HL-60/S4 treated with retinoic acid at 250 ng/mL for 4 days and 3 days (cell line): ENCODE data around the gene NCL.

Experiments
- in situ Hi-C: fragments of 300-500 bp; cut with MboI; formaldehyde crosslinking; loops from 2 replicates; pipeline ENCODE4 v1.7.0; 2022; ENCODE audit warnings: low sequenced_read_pairs

Gene NCL

GRCh38 chr2:231408304-231408703, 56.0 kb downstream of the NCL start:
- in situ Hi-C loops = loop anchor here (10.0 kb wide), 1 partner anchor 174 kb away; no protein-coding TSS in a partner anchor

- in situ Hi-C loops = loop anchor here (10.0 kb wide), 1 partner anchor 173 kb away; no protein-coding TSS in a partner anchor
These were observed 56.6 kb downstream of the NCL start for GRCh38 chr2:231407686-231408085.

- in situ Hi-C loops = loop anchor here (10.0 kb wide), 1 partner anchor 171 kb away; no protein-coding TSS in a partner anchor
These were observed 58.5 kb downstream of the NCL start for GRCh38 chr2:231405601-231406367.

DNA sequence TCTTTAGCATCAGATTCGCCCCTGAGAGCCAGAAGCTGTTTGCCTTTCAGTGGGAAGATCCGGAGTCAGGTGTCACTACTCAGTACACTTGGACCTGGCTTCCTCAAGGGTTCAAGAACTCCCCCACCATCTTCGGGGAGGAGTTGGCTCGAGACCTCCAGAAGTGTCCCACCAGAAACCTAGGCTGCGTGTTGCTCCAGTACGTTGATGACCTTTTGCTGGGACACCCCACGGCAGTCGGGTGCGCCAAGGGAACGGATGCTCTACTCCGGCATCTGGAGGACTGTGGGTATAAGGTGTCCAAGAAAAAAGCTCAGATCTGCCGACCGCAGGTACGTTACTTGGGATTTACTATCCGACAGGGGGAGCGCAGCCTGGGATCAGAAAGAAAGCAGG, 60.1 kb downstream of the NCL start:
- in situ Hi-C loops = loop anchor here (10.0 kb wide), 1 partner anchor 169 kb away; no protein-coding TSS in a partner anchor
